PC-3 (cell line): ENCODE data around the gene MCFD2. TPM values are rescaled to one million over a fixed set of nuclear protein-coding genes. Genes with fewer than 3 reads are reported as not detected.
A peak's percentile ranks its signal among the peaks of the same experiment; 100 is the strongest.
"Not testable (repeated sequence)": the region's sequence is repeated elsewhere in the genome, so short reads cannot be mapped to it uniquely, and the experiment has no call there.

Experiments
- ATAC-seq: fragments of 200-7000 bp; cut with Tn5 transposase; 2 replicates; pipeline ENCODE4 v1.9.1; 2020; ENCODE audit warnings: mild to moderate bottlenecking, moderate library complexity
- BruUV-seq: library from RNA; stranded (reverse); fragments of 400-500 nt; replicated peaks from 2 replicates; lab custom pipeline; 2021; lab: Mats Ljungman, UMichigan
- CTCF ChIA-PET: fragments of 300-600 bp; sonication (Branson Sonifier 250); formaldehyde crosslinking; loops from one replicate; lab custom pipeline; 2022; ENCODE audit warnings: antibody characterized with exemption; lab: Charles Lee
- POLR2A ChIA-PET: fragments of 300-600 bp; sonication (Branson Sonifier 250); formaldehyde crosslinking; loops from one replicate; lab custom pipeline; 2022; ENCODE audit warnings: antibody characterized with exemption; ENCODE audit not compliant: unreplicated experiment; lab: Charles Lee
- DNase-seq: peaks from one replicate; pipeline ENCODE4 v3.0.0-alpha.2; 2015
- H2AFZ ChIP-seq: fragments of 300-600 bp; sonication (generic); 2 replicates; pipeline ENCODE4 v1.6.0; 2016; ENCODE audit warnings: antibody characterized with exemption, low read length
- H3F3A ChIP-seq: fragments of 300-600 bp; sonication (generic); one replicate; pipeline ENCODE4 v1.6.0; 2017; ENCODE audit warnings: antibody characterized with exemption, low read length, control low read depth, mild to moderate bottlenecking; ENCODE audit not compliant: unreplicated experiment
- H3K27ac ChIP-seq: fragments of 300-600 bp; sonication (generic); 2 replicates; pipeline ENCODE4 v1.5.1; 2016; ENCODE audit warnings: mild to moderate bottlenecking, low read length
- H3K27me3 ChIP-seq: fragments of 300-600 bp; sonication (generic); 2 replicates; pipeline ENCODE4 v1.6.1; 2016; ENCODE audit warnings: low read length, mixed read lengths
- H3K36me3 ChIP-seq: fragments of 300-600 bp; sonication (generic); 2 replicates; pipeline ENCODE4 v1.6.1; 2016; ENCODE audit warnings: low read depth, mixed run types, low read length, mixed read lengths
- H3K4me1 ChIP-seq: fragments of 300-600 bp; sonication (generic); 2 replicates; pipeline ENCODE4 v1.5.1; 2016; ENCODE audit warnings: low read length; ENCODE audit not compliant: insufficient read depth
- H3K4me2 ChIP-seq: fragments of 300-600 bp; sonication (generic); 2 replicates; pipeline ENCODE4 v1.6.0; 2016; ENCODE audit warnings: low read length
- H3K4me3 ChIP-seq: fragments of 300-600 bp; sonication (generic); 2 replicates; pipeline ENCODE4 v1.5.1; 2016; ENCODE audit warnings: mild to moderate bottlenecking, low read length, mixed read lengths
- H3K79me2 ChIP-seq: fragments of 300-600 bp; sonication (generic); 2 replicates; pipeline ENCODE4 v1.6.1; 2017; ENCODE audit warnings: low read length, mixed read lengths
- H3K9ac ChIP-seq: fragments of 300-600 bp; sonication (generic); 2 replicates; pipeline ENCODE4 v1.6.0; 2016; ENCODE audit warnings: mild to moderate bottlenecking, low read length
- H3K9me2 ChIP-seq: fragments of 300-600 bp; sonication (generic); replicated peaks from 2 replicates; pipeline ENCODE4 v1.6.1; 2016; ENCODE audit warnings: mixed run types, low read length, mixed read lengths
- H3K9me3 ChIP-seq: fragments of 300-600 bp; sonication (generic); 2 replicates; pipeline ENCODE4 v1.6.1; 2016; ENCODE audit warnings: low read length, mixed read lengths
- H4K20me1 ChIP-seq: fragments of 300-600 bp; sonication (generic); 2 replicates; pipeline ENCODE4 v1.6.1; 2016; ENCODE audit warnings: low read length, mixed read lengths
- CTCF ChIP-seq: fragments of 300-600 bp; sonication (generic); conservative IDR thresholded peaks from 2 replicates; pipeline ENCODE4 v1.5.1; 2017; ENCODE audit warnings: antibody characterized with exemption, low read depth, mild to moderate bottlenecking, low read length
- EZH2 ChIP-seq: fragments of 300-600 bp; sonication (generic); IDR thresholded peaks from one replicate; pipeline ENCODE4 v1.6.1; 2017; ENCODE audit warnings: antibody characterized with exemption, mild to moderate bottlenecking, low read length; ENCODE audit not compliant: unreplicated experiment
- EZH2phosphoT487 ChIP-seq: fragments of 300-600 bp; sonication (generic); IDR thresholded peaks from 2 replicates; pipeline ENCODE4 v1.6.1; 2018; ENCODE audit warnings: mild to moderate bottlenecking, antibody characterized with exemption, low read length, borderline replicate concordance
- intact Hi-C: fragments of 100-400 bp; cut with micrococcal nuclease; formaldehyde crosslinking; loops from 2 replicates; pipeline ENCODE4 v1.9.0; 2023
- total RNA-seq: library from RNA; depleted of rRNA; stranded (reverse); fragments of >200 nt; gene quantifications from 2 replicates; pipeline ENCODE4 v1.2.3, GENCODE V29; 2014

MCFD2 gene
- total RNA-seq, 1 experiment from 2014 or later = 112 TPM

- H4K20me1 ChIP-seq = no peaks in the 10 kb centered on the region
- POLR2A ChIA-PET = no interaction called here
- H3K9me3 ChIP-seq = no peaks in the 10 kb centered on the region
- H3K4me3 ChIP-seq = no peak overlapping the region
- no peak for TF ChIP-seq EZH2phosphoT487
- TF ChIP-seq CTCF = peak; percentile 89
- no peaks in the 10 kb centered on the region for H3K36me3 ChIP-seq
- peak overlapping the region; percentile 69 for H2AFZ ChIP-seq
- no TSS peak for BruUV-seq
- H3K27ac ChIP-seq = peak overlapping the region; percentile 53
- no peaks in the 10 kb centered on the region for H3K27me3 ChIP-seq
- no peaks in the 10 kb centered on the region for H3K79me2 ChIP-seq
- H3F3A ChIP-seq = no peaks in the 10 kb centered on the region
- intact Hi-C loops = loop anchor here (1.0 to 2.0 kb wide), 4 partner anchors 72 to 245 kb away; no protein-coding TSS in a partner anchor
- CTCF ChIA-PET = interaction anchor here (0.5 to 1.4 kb wide), 5 partner anchors 20 to 220 kb away, joined by 3 to 11 read pairs (median 5); no protein-coding TSS in a partner anchor
- H3K4me2 ChIP-seq = no peak overlapping the region; the same call in 1 of the 2 replicates
- peaks cover 38% of the 10 kb centered on the region for H3K4me1 ChIP-seq
- ATAC-seq (peak; percentile 56), DNase-seq (peak; percentile 92)
- H3K9me2 ChIP-seq = no peaks in the 10 kb centered on the region
- H3K9ac ChIP-seq = peak overlapping the region; percentile 8; the same call in 1 of the 2 replicates
These were observed 38.7 kb downstream of the MCFD2 start for GRCh38 chr2:46876741-46877384.

GRCh38 chr2:46875962-46876689 is 39.5 kb downstream of the MCFD2 start:
- DNase-seq, H2AFZ ChIP-seq, H3K79me2 ChIP-seq, H3K27ac ChIP-seq, H3K9me2 ChIP-seq, H3K36me3 ChIP-seq, H3K9ac ChIP-seq, POLR2A ChIA-PET, ATAC-seq, H3K9me3 ChIP-seq, H3K27me3 ChIP-seq, H4K20me1 ChIP-seq, BruUV-seq, H3F3A ChIP-seq, H3K4me2 ChIP-seq, H3K4me3 ChIP-seq: not testable (repeated sequence)
- intact Hi-C loops = loop anchor here (1.0 to 2.0 kb wide), 4 partner anchors 71 to 244 kb away; no protein-coding TSS in a partner anchor
- CTCF ChIA-PET = interaction anchor here (0.8 to 1.4 kb wide), 3 partner anchors 20 to 219 kb away, joined by 5 to 11 read pairs (median 5); no protein-coding TSS in a partner anchor
- H3K4me1 ChIP-seq = peaks cover 30% of the 10 kb centered on the region

- no peak for ATAC-seq
- no TSS peak for BruUV-seq
- Histone ChIP-seq H4K20me1 (no peaks in the 10 kb centered on the region), H3K4me2 (no peak overlapping the region), H3K79me2 (no peaks in the 10 kb centered on the region), H3K9me2 (no peaks in the 10 kb centered on the region), H3K27ac (no peak overlapping the region), H3K27me3 (no peaks in the 10 kb centered on the region), H3K9ac (no peak overlapping the region), H3K36me3 (no peaks in the 10 kb centered on the region), H3K9me3 (no peaks in the 10 kb centered on the region), H3K4me3 (no peak overlapping the region), H3F3A (no peaks in the 10 kb centered on the region), H2AFZ (no peak overlapping the region), H3K4me1 (peaks cover 29% of the 10 kb centered on the region)
- intact Hi-C loops = no loop called here
- DNase-seq = no peak
- CTCF ChIA-PET = no interaction called here
- TF ChIP-seq EZH2phosphoT487 (no peak), EZH2 (no peak), CTCF (no peak)
- POLR2A ChIA-PET = no interaction called here
These were observed 40.2 kb downstream of the MCFD2 start for GRCh38 chr2:46875226-46875899.
